Measurements from ENCODE around the gene ZNF496.
"Not testable (repeated sequence)": the region's sequence is repeated elsewhere in the genome, so short reads cannot be mapped to it uniquely, and the experiment has no call there.

The ZNF496 gene

DNA sequence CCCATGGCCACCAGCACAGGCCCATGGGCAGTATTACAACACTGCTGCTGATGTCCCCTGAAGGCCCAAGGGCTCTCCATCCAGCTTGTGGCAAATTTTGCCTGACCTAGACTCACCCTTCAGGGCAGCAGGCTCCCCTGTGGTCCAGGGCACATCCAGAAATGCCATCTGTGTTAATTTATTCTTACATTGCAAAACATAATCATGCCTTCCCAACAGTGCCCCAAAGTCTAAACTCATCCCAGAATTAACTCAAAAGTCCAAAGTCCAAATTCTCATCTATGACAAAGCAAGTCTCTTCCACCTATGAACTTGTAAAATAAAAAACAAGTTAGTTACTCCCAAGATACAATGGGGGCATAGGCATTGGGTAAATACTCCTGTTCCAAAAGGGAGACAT lies 62.5 kb downstream of the ZNF496 start:
- H3K79me2 ChIP-seq (ENCODE audit: control insufficient read depth, insufficient read depth, low read length, poor library complexity): no peaks in the 10 kb centered on the region
- no peak overlapping the region for H3K4me2 ChIP-seq (ENCODE audit: low read length)
- no peak overlapping the region for H3K4me3 ChIP-seq (ENCODE audit: low read depth, low read length)
- no peak overlapping the region for H2BK120ac ChIP-seq (ENCODE audit: insufficient read depth, low read length, poor library complexity)
- H4K91ac ChIP-seq (ENCODE audit: low read depth, low read length): no peak overlapping the region
- no peak overlapping the region for H2AFZ ChIP-seq (ENCODE audit: insufficient read depth, low read length, poor library complexity)
- H3K9ac ChIP-seq (ENCODE audit: low read length): no peak overlapping the region
- H2BK5ac ChIP-seq (ENCODE audit: low read depth, low read length, poor library complexity): no peak overlapping the region
- no peak overlapping the region for H2AK5ac ChIP-seq (ENCODE audit: low read length)
- no peak overlapping the region for H3K14ac ChIP-seq (ENCODE audit: low read length)
- H3K4ac ChIP-seq (ENCODE audit: low read depth, low read length): no peak overlapping the region
- no peaks in the 10 kb centered on the region for H3K27me3 ChIP-seq (ENCODE audit: insufficient read depth, low read length)
- H3K18ac ChIP-seq (ENCODE audit: low read length): no peak overlapping the region
- no peaks in the 10 kb centered on the region for H3K79me1 ChIP-seq (ENCODE audit: low read length)
- H3K23ac ChIP-seq (ENCODE audit: low read length): no peak overlapping the region
- H3K9me3 ChIP-seq (ENCODE audit: insufficient read depth, low read depth, low read length): peaks cover 6% of the 10 kb centered on the region
- no peak overlapping the region for H3K27ac ChIP-seq (ENCODE audit: low read depth, low read length)
- H4K8ac ChIP-seq (ENCODE audit: low read depth, low read length): no peak overlapping the region
- H3K4me1 ChIP-seq (ENCODE audit: control insufficient read depth in 1 of 2, insufficient read depth in 2 of 2, low read length in 2 of 2): no peaks in the 10 kb centered on the region
- H4K12ac ChIP-seq (ENCODE audit: low read depth, low read length): no peak overlapping the region
- H2BK12ac ChIP-seq (ENCODE audit: low read length): no peak overlapping the region
- no peaks in the 10 kb centered on the region for H3K36me3 ChIP-seq (ENCODE audit: control insufficient read depth in 1 of 2, insufficient read depth in 2 of 2, low read length in 2 of 2)
- DNase-seq: no peak

DNA sequence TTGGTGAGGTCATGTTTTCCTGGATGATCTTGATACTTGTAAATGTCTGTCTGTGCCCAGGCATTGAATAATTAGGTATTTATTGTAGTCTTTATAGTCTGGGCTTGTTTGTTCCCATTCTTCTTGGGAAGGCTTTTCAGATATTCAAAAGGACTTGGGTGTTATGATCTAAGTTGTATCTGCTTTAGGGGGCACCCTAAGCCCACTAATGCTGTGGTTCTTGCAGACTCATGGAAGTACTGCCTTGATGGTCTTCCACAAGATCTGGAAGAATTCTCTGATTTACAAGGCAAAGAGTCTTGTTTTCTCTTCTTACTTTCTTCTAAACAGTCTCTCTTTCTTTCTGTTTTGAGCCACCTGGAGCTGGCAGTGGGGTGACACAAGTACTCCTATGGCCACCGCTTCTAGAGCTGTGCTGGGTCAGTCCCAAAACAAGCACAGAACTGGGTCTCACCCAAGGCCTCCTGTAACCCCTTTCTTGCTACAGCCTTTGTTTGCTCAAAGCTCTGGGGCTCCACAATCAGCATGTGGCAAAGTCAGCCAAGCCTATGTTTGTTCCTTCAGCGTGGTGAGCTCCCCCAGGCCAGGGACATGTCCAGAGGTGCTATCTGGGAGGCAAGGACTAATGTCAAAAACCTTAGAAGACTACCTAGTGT lies 63.1 kb downstream of the ZNF496 start:
- no peaks in the 10 kb centered on the region for H3K4me1 ChIP-seq (ENCODE audit: control insufficient read depth in 1 of 2, insufficient read depth in 2 of 2, low read length in 2 of 2)
- no peak overlapping the region for H4K8ac ChIP-seq (ENCODE audit: low read depth, low read length)
- H2BK5ac ChIP-seq (ENCODE audit: low read depth, low read length, poor library complexity): no peak overlapping the region
- H2BK12ac ChIP-seq (ENCODE audit: low read length): no peak overlapping the region
- no peak overlapping the region for H2BK120ac ChIP-seq (ENCODE audit: insufficient read depth, low read length, poor library complexity)
- DNase-seq: no peak
- no peaks in the 10 kb centered on the region for H3K27me3 ChIP-seq (ENCODE audit: insufficient read depth, low read length)
- no CpG with 5 or more reads among the region's 2 CpGs for WGBS (ENCODE audit: extremely low coverage, insufficient coverage, insufficient read length)
- no peaks in the 10 kb centered on the region for H3K36me3 ChIP-seq (ENCODE audit: control insufficient read depth in 1 of 2, insufficient read depth in 2 of 2, low read length in 2 of 2)
- no peaks in the 10 kb centered on the region for H3K79me1 ChIP-seq (ENCODE audit: low read length)
- no peak overlapping the region for H4K91ac ChIP-seq (ENCODE audit: low read depth, low read length)
- H3K4ac ChIP-seq (ENCODE audit: low read depth, low read length): no peak overlapping the region
- no peak overlapping the region for H3K9ac ChIP-seq (ENCODE audit: low read length)
- no peak overlapping the region for H3K4me2 ChIP-seq (ENCODE audit: low read length)
- H2AK5ac ChIP-seq (ENCODE audit: low read length): no peak overlapping the region
- H3K23ac ChIP-seq (ENCODE audit: low read length): no peak overlapping the region
- no peak overlapping the region for H2AFZ ChIP-seq (ENCODE audit: insufficient read depth, low read length, poor library complexity)
- peaks cover 6% of the 10 kb centered on the region for H3K9me3 ChIP-seq (ENCODE audit: insufficient read depth, low read depth, low read length)
- no peak overlapping the region for H3K18ac ChIP-seq (ENCODE audit: low read length)
- no peak overlapping the region for H3K4me3 ChIP-seq (ENCODE audit: low read depth, low read length)
- H3K27ac ChIP-seq (ENCODE audit: low read depth, low read length): no peak overlapping the region
- H3K79me2 ChIP-seq (ENCODE audit: control insufficient read depth, insufficient read depth, low read length, poor library complexity): no peaks in the 10 kb centered on the region
- no peak overlapping the region for H4K12ac ChIP-seq (ENCODE audit: low read depth, low read length)
- H3K14ac ChIP-seq (ENCODE audit: low read length): no peak overlapping the region

GRCh38 chr1:247266053-247266452 lies 65.6 kb downstream of the ZNF496 start:
- Histone ChIP-seq H3K27ac (ENCODE audit: low read depth, low read length) (no peak overlapping the region), H3K79me2 (ENCODE audit: control insufficient read depth, insufficient read depth, low read length, poor library complexity) (no peaks in the 10 kb centered on the region), H3K36me3 (ENCODE audit: control insufficient read depth in 1 of 2, insufficient read depth in 2 of 2, low read length in 2 of 2) (no peaks in the 10 kb centered on the region), H2AK5ac (ENCODE audit: low read length) (no peak overlapping the region), H4K91ac (ENCODE audit: low read depth, low read length) (no peak overlapping the region), H3K27me3 (ENCODE audit: insufficient read depth, low read length) (no peaks in the 10 kb centered on the region), H3K4ac (ENCODE audit: low read depth, low read length) (no peak overlapping the region), H2BK5ac (ENCODE audit: low read depth, low read length, poor library complexity) (no peak overlapping the region), H3K4me1 (ENCODE audit: control insufficient read depth in 1 of 2, insufficient read depth in 2 of 2, low read length in 2 of 2) (no peaks in the 10 kb centered on the region), H3K9me3 (ENCODE audit: insufficient read depth, low read depth, low read length) (peaks cover 6% of the 10 kb centered on the region), H3K4me2 (ENCODE audit: low read length) (no peak overlapping the region), H3K79me1 (ENCODE audit: low read length) (no peaks in the 10 kb centered on the region), H2AFZ (ENCODE audit: insufficient read depth, low read length, poor library complexity) (no peak overlapping the region), H3K23ac (ENCODE audit: low read length) (no peak overlapping the region), H4K8ac (ENCODE audit: low read depth, low read length) (no peak overlapping the region), H3K4me3 (ENCODE audit: low read depth, low read length) (no peak overlapping the region), H3K18ac (ENCODE audit: low read length) (no peak overlapping the region), H3K14ac (ENCODE audit: low read length) (no peak overlapping the region), H4K12ac (ENCODE audit: low read depth, low read length) (no peak overlapping the region), H2BK12ac (ENCODE audit: low read length) (no peak overlapping the region), H2BK120ac (ENCODE audit: insufficient read depth, low read length, poor library complexity) (no peak overlapping the region), H3K9ac (ENCODE audit: low read length) (no peak overlapping the region)
- DNase-seq: no peak
- no CpG with 5 or more reads among the region's 5 CpGs for WGBS (ENCODE audit: extremely low coverage, insufficient coverage, insufficient read length)

DNA sequence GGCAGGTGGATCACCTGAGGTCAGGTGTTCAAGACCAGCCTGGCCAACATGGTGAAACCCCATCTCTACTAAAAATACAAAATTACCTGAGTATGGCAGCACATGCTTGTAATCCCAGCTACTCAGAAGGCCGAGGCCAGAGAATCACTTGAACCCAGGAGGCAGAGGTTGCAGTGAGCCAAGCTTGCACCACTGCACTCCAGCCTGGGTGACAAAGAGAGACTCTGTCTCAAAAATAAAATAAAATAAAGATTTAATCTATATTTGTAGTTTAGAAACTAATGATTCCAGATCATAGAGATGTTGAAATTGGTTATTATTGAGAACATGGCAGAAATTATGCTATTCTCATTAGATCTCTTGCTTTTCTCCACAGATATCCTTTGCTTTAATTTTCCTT lies 75.9 kb downstream of the ZNF496 start, which contains the start of gene VN1R5:
TSS of gene VN1R5 (plus strand) at position 301 of the 400 bp plus-strand sequence.
- not testable (repeated sequence) for H3K18ac ChIP-seq (ENCODE audit: low read length); H4K12ac ChIP-seq (ENCODE audit: low read depth, low read length); H4K8ac ChIP-seq (ENCODE audit: low read depth, low read length); H3K4me2 ChIP-seq (ENCODE audit: low read length); H3K4me1 ChIP-seq (ENCODE audit: control insufficient read depth in 1 of 2, insufficient read depth in 2 of 2, low read length in 2 of 2); DNase-seq; H2BK12ac ChIP-seq (ENCODE audit: low read length); H4K91ac ChIP-seq (ENCODE audit: low read depth, low read length); H3K36me3 ChIP-seq (ENCODE audit: control insufficient read depth in 1 of 2, insufficient read depth in 2 of 2, low read length in 2 of 2); H3K79me1 ChIP-seq (ENCODE audit: low read length); H3K4me3 ChIP-seq (ENCODE audit: low read depth, low read length); H3K4ac ChIP-seq (ENCODE audit: low read depth, low read length); H2BK5ac ChIP-seq (ENCODE audit: low read depth, low read length, poor library complexity); H2AK5ac ChIP-seq (ENCODE audit: low read length); H3K27ac ChIP-seq (ENCODE audit: low read depth, low read length); H3K9me3 ChIP-seq (ENCODE audit: insufficient read depth, low read depth, low read length); H3K79me2 ChIP-seq (ENCODE audit: control insufficient read depth, insufficient read depth, low read length, poor library complexity); H2BK120ac ChIP-seq (ENCODE audit: insufficient read depth, low read length, poor library complexity); H3K23ac ChIP-seq (ENCODE audit: low read length); H2AFZ ChIP-seq (ENCODE audit: insufficient read depth, low read length, poor library complexity); H3K14ac ChIP-seq (ENCODE audit: low read length); H3K27me3 ChIP-seq (ENCODE audit: insufficient read depth, low read length); H3K9ac ChIP-seq (ENCODE audit: low read length)
- no CpG with 5 or more reads among the region's 1 CpG for WGBS (ENCODE audit: extremely low coverage, insufficient coverage, insufficient read length)

Measured in trophoblast cell (in vitro differentiated cells and primary cell).